ENCODE measurements around the gene GPR37.

The GPR37 gene

GRCh38 chr7:124738639-124739038 is 27.0 kb downstream of the GPR37 start:
- Mint-ChIP-seq H3K36me3 (ENCODE audit: low read depth) (no peaks in the 10 kb centered on the region), H3K4me3 (no peak overlapping the region), H3K27ac (no peak overlapping the region), H3K27me3 (ENCODE audit: low read depth) (no peaks in the 10 kb centered on the region), H3K4me1 (no peaks in the 10 kb centered on the region), H3K9me3 (no peaks in the 10 kb centered on the region)
- no peak for TF ChIP-seq CTCF (IDR thresholded peaks at IDR 0.05; ENCODE audit: unreplicated experiment in 3 of 3)

GRCh38 chr7:124737760-124738300 is 27.8 kb downstream of the GPR37 start:
- H3K9me3 Mint-ChIP-seq, result no peaks in the 10 kb centered on the region
- no peaks in the 10 kb centered on the region for H3K27me3 Mint-ChIP-seq (ENCODE audit: low read depth)
- H3K4me1 Mint-ChIP-seq, result no peaks in the 10 kb centered on the region
- no peak overlapping the region for H3K4me3 Mint-ChIP-seq
- no peak for TF ChIP-seq CTCF (IDR thresholded peaks at IDR 0.05; ENCODE audit: unreplicated experiment in 3 of 3)
- H3K36me3 Mint-ChIP-seq (ENCODE audit: low read depth), result no peaks in the 10 kb centered on the region
- H3K27ac Mint-ChIP-seq, result no peak overlapping the region

GRCh38 chr7:124728610-124729009 is 37.0 kb downstream of the GPR37 start:
- Mint-ChIP-seq H3K4me3 (no peak overlapping the region), H3K27ac (no peak overlapping the region), H3K9me3 (no peaks in the 10 kb centered on the region), H3K4me1 (no peaks in the 10 kb centered on the region), H3K27me3 (ENCODE audit: low read depth) (peaks cover 4% of the 10 kb centered on the region), H3K36me3 (ENCODE audit: low read depth) (no peaks in the 10 kb centered on the region)
- no peak for TF ChIP-seq CTCF (IDR thresholded peaks at IDR 0.05; ENCODE audit: unreplicated experiment in 3 of 3)

GRCh38 chr7:124724507-124725192 is 40.9 kb downstream of the GPR37 start:
- Mint-ChIP-seq H3K36me3 (ENCODE audit: low read depth) (no peaks in the 10 kb centered on the region), H3K27me3 (ENCODE audit: low read depth) (no peaks in the 10 kb centered on the region), H3K27ac (no peak overlapping the region)

GRCh38 chr7:124724079-124724478 is 41.5 kb downstream of the GPR37 start:
- H3K4me1 Mint-ChIP-seq, result no peaks in the 10 kb centered on the region
- no peak for TF ChIP-seq CTCF (IDR thresholded peaks at IDR 0.05; ENCODE audit: unreplicated experiment in 3 of 3)
- H3K4me3 Mint-ChIP-seq, result no peak overlapping the region
- no peaks in the 10 kb centered on the region for H3K27me3 Mint-ChIP-seq (ENCODE audit: low read depth)
- no peak overlapping the region for H3K27ac Mint-ChIP-seq
- H3K9me3 Mint-ChIP-seq, result no peaks in the 10 kb centered on the region
- H3K36me3 Mint-ChIP-seq (ENCODE audit: low read depth), result no peaks in the 10 kb centered on the region

More at GRCh38 chr7:124724507-124725192, 40.9 kb downstream of the GPR37 start:
- no peak for TF ChIP-seq CTCF (IDR thresholded peaks at IDR 0.05; ENCODE audit: unreplicated experiment in 3 of 3)
- Mint-ChIP-seq H3K4me1 (no peaks in the 10 kb centered on the region), H3K4me3 (no peak overlapping the region), H3K9me3 (no peaks in the 10 kb centered on the region)

- no peaks in the 10 kb centered on the region for H3K36me3 Mint-ChIP-seq (ENCODE audit: low read depth)
- TF ChIP-seq CTCF (IDR thresholded peaks at IDR 0.05; ENCODE audit: unreplicated experiment in 3 of 3), result no peak
- H3K9me3 Mint-ChIP-seq, result no peaks in the 10 kb centered on the region
- no peak overlapping the region for H3K27ac Mint-ChIP-seq
- H3K27me3 Mint-ChIP-seq (ENCODE audit: low read depth), result no peaks in the 10 kb centered on the region
- H3K4me3 Mint-ChIP-seq, result no peak overlapping the region
- H3K4me1 Mint-ChIP-seq, result no peaks in the 10 kb centered on the region
Measured at GRCh38 chr7:124723012-124723411, 42.6 kb downstream of the GPR37 start.

Data from nephron (organoid).